NCI-H2107 treated with DMSO at 0.1 percent for 48 hours (cell line): ENCODE results near the gene TPRN.

Source experiments
- DNase-seq: peaks from one replicate; lab custom pipeline; 2025; ENCODE audit not compliant: unreplicated experiment; lab: John Stamatoyannopoulos, UW

Gene TPRN

GRCh38 chr9:137175345-137175961 is 25.1 kb downstream of the TPRN start:
- DNase-seq = no peak

- DNase-seq = no peak
These were observed 25.7 kb downstream of the TPRN start for GRCh38 chr9:137174722-137175293.

- DNase-seq = no peak
These were observed 26.5 kb downstream of the TPRN start for GRCh38 chr9:137173796-137174664.

- no peak for DNase-seq
These were observed 27.4 kb downstream of the TPRN start for GRCh38 chr9:137172901-137173795.

GRCh38 chr9:137171149-137171900 is 29.2 kb downstream of the TPRN start:
- no peak for DNase-seq

GRCh38 chr9:137170486-137171148 is 29.9 kb downstream of the TPRN start:
- DNase-seq = no peak

GRCh38 chr9:137169896-137170358 is 30.6 kb downstream of the TPRN start, which contains the start of gene LRRC26:
Gene LRRC26 (minus strand): TSS chr9:137170051. CDS start chr9:137169943, 108 bp downstream.
- no peak for DNase-seq

- peak; percentile 37 for DNase-seq
These were observed 31.4 kb downstream of the TPRN start for GRCh38 chr9:137168904-137169856.

- DNase-seq = no peak
These were observed 32.0 kb downstream of the TPRN start for GRCh38 chr9:137168573-137168903.

GRCh38 chr9:137167747-137168572 is 32.6 kb downstream of the TPRN start:
- no peak for DNase-seq

- no peak for DNase-seq
These were observed 33.2 kb downstream of the TPRN start for GRCh38 chr9:137167277-137167746.

- DNase-seq = no peak
These were observed 33.9 kb downstream of the TPRN start for GRCh38 chr9:137166380-137167229.

GRCh38 chr9:137165250-137165836 is 35.2 kb downstream of the TPRN start:
- no peak for DNase-seq

GRCh38 chr9:137164370-137165249 is 35.9 kb downstream of the TPRN start:
- no peak for DNase-seq

GRCh38 chr9:137163805-137164204 is 36.7 kb downstream of the TPRN start:
- no peak for DNase-seq
